HAP-1 (cell line): ENCODE measurements around the gene CEP68.
"Not testable (repeated sequence)": the region's sequence is repeated elsewhere in the genome, so short reads cannot be mapped to it uniquely, and the experiment has no call there.

Experiments
- DNase-seq, 2 experiments: peaks; one replicate each; pipeline ENCODE4 v3.0.0-alpha.2; 2016 to 2020; ENCODE audit warnings: low spot score in 2 of 2
- H3K27me3 ChIP-seq: fragments of 250-450 bp; sonication (Bioruptor Pico); 2 replicates; pipeline ENCODE4 v1.5.1; 2020; ENCODE audit warnings: low read depth, mild to moderate bottlenecking, moderate library complexity
- H3K36me3 ChIP-seq: fragments of 250-450 bp; sonication (Bioruptor Pico); replicated peaks from 2 replicates; pipeline ENCODE4 v1.5.1; 2020; ENCODE audit warnings: mild to moderate bottlenecking
- H3K4me1 ChIP-seq: fragments of 250-450 bp; sonication (Bioruptor Pico); 2 replicates; pipeline ENCODE4 v1.5.1; 2020; ENCODE audit warnings: mild to moderate bottlenecking
- H3K4me3 ChIP-seq: fragments of 250-450 bp; sonication (Bioruptor Pico); 2 replicates; pipeline ENCODE4 v1.5.1; 2020; ENCODE audit warnings: mild to moderate bottlenecking, moderate library complexity
- H3K9me3 ChIP-seq: fragments of 250-450 bp; sonication (Bioruptor Pico); 2 replicates; pipeline ENCODE4 v1.5.1; 2020; ENCODE audit warnings: mild to moderate bottlenecking, moderate library complexity
- in situ Hi-C: fragments of 300-500 bp; cut with MboI; formaldehyde crosslinking; loops from 3 replicates; pipeline ENCODE4 v1.14.3; 2020; ENCODE audit warnings: low sequenced_read_pairs, inconsistent platforms, mixed read lengths

The CEP68 gene, protein sequence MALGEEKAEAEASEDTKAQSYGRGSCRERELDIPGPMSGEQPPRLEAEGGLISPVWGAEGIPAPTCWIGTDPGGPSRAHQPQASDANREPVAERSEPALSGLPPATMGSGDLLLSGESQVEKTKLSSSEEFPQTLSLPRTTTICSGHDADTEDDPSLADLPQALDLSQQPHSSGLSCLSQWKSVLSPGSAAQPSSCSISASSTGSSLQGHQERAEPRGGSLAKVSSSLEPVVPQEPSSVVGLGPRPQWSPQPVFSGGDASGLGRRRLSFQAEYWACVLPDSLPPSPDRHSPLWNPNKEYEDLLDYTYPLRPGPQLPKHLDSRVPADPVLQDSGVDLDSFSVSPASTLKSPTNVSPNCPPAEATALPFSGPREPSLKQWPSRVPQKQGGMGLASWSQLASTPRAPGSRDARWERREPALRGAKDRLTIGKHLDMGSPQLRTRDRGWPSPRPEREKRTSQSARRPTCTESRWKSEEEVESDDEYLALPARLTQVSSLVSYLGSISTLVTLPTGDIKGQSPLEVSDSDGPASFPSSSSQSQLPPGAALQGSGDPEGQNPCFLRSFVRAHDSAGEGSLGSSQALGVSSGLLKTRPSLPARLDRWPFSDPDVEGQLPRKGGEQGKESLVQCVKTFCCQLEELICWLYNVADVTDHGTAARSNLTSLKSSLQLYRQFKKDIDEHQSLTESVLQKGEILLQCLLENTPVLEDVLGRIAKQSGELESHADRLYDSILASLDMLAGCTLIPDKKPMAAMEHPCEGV

DNA sequence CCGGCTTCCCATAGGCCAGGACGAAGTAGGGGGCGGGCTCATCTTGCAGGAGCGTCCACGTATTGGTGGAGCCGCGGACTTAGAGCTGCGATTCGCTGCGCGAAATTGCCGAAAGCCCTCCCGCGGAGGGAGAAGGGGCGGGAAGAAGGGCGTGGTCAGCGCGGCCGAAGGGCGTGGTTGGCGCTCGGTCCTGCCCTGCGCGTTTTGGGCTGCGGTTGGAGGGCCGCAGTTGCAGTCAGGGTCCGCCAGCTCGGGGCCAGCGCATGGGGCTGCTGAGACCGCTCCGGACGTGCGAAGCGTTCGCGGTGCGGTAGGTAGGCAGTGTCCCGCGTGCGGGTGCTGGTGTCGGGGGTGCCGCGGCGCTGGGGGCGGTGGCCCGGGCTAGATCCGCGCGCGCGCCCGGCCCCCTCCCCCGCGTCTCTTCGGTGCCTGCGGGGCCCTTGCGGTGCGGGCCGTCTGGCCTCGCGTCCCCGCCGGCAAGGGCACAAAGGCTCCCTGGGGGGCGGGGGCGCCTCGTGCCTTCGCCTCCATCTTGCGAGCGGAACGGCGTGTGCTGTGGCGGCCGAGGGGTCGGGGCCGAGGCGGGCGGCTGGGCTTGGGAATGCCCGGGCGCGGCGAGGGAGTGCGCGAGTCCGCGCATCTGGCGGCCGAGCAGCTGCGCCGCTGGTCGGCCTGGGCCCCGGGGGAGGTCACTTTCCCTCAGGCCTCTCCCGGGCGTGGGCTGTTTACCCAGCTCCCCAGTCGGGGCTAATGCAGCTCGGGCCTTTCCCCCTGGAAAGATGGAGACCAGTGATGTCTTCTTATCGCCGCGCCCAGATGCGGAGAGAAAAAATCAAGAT, at the start of gene CEP68:
Gene CEP68 (plus strand): TSS at position 202 of the 839 bp plus-strand sequence. CDS start 13,029 bp downstream, outside the sequence.
- H3K4me3 ChIP-seq = peak within 1 kb of the TSS; percentile 72
- H3K36me3 ChIP-seq = no peaks in the 10 kb centered on the region
- peak; percentile 97 to 98 for DNase-seq
- H3K27me3 ChIP-seq = no peaks in the 10 kb centered on the region
- no peaks in the 10 kb centered on the region for H3K9me3 ChIP-seq
- H3K4me1 ChIP-seq = peaks cover 8% of the 10 kb centered on the region
- in situ Hi-C loops = loop anchor here (10.0 kb wide), 1 partner anchor 508 kb away; no protein-coding TSS in a partner anchor

DNA sequence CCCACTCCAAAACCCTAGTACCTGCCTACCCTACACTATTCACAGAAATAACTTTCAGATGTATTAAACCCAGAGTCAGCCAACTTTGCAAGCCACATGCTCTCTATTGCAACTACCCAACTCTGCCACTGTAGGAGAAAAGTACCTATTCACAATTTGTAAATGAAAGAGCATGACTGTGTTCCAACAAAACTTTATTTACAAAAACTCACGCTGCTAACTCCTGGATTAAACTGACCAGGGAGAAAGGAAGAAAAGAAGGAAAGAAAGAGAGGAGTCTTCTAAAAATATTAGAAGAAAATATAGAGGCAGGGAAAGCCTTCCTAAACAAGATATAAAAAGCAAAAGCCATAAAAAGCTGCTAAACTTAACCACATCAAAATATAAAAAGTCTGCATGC, 42.4 kb upstream of the CEP68 start:
- Histone ChIP-seq H3K27me3 (no peaks in the 10 kb centered on the region), H3K4me3 (no peak overlapping the region), H3K4me1 (no peaks in the 10 kb centered on the region), H3K9me3 (no peaks in the 10 kb centered on the region; the same call in 1 of the 2 replicates), H3K36me3 (peaks cover 18% of the 10 kb centered on the region)
- in situ Hi-C loops = no loop called here
- no peak for DNase-seq

DNA sequence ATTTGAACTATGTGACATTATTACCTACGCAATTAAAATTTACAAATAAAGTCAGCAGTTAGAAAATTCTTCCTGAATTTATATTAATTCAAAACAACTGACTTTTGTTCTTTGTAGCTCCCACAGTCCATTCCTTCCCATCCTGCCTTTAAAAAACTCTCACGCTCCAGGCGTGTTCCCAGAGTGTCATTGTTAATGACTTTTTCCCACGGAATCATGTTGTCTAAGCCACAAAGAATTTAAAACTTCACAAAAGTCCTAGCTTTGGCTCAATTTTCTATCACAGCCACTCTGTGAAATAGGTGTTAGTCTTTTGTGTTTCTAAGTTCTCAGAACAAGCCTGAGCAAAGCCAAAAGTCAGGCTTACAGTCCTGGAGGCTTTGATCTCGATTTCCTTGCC, 40.5 kb upstream of the CEP68 start:
- peaks cover 21% of the 10 kb centered on the region for H3K36me3 ChIP-seq

DNA sequence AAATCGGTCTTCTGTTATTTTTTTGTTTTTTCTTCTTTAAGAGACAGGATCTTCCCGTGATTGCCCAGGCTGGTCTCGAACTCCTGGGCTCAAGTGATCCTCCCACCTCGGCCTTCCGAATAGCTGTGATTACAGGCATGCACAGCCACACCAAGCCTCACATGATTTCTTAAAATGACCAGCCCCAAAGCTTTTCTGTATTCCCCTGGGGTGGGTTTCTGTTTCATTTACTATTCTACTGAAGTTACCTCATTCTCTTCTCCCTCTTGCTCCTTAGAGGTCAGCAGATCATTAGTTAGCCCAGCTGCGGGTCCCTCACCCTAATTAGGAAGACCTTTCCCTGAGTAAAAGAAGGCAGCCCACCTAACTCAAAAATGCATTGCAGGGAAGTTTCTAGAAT, 39.4 kb upstream of the CEP68 start:
- Histone ChIP-seq H3K36me3 (peaks cover 19% of the 10 kb centered on the region), H3K4me3 (no peak overlapping the region), H3K27me3 (no peaks in the 10 kb centered on the region), H3K9me3 (no peaks in the 10 kb centered on the region; the same call in 1 of the 2 replicates), H3K4me1 (no peaks in the 10 kb centered on the region)
- in situ Hi-C loops = no loop called here
- DNase-seq = no peak

More for the DNA sequence above, 40.5 kb upstream of the CEP68 start:
- no peaks in the 10 kb centered on the region for H3K4me1 ChIP-seq
- no peaks in the 10 kb centered on the region for H3K27me3 ChIP-seq
- DNase-seq = no peak
- in situ Hi-C loops = no loop called here
- H3K9me3 ChIP-seq = no peaks in the 10 kb centered on the region; the same call in 1 of the 2 replicates
- H3K4me3 ChIP-seq = no peak overlapping the region

DNA sequence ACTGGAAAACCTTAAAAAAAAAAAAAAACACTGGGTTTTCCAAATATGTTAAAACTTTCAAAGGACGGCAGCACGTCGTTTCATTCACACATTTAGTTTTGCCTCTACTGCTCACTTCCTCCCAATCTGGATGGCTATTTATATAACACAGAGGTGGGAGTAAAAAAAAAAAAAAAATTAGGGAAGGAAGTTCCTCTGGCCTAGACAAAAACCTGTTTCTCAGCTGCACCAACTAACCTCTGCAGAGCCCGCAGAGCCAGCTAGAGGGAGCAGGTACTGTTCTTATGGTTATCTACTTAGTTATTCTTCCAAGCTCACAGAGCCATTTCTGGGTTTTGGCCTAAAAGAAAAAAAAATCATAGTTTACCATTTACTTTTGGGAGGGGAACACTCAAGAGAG, 38.9 kb upstream of the CEP68 start:
- Histone ChIP-seq H3K36me3 (peaks cover 21% of the 10 kb centered on the region), H3K27me3 (no peaks in the 10 kb centered on the region), H3K9me3 (no peaks in the 10 kb centered on the region; the same call in 1 of the 2 replicates), H3K4me3 (no peak overlapping the region), H3K4me1 (no peaks in the 10 kb centered on the region)
- DNase-seq = no peak
- in situ Hi-C loops = no loop called here

DNA sequence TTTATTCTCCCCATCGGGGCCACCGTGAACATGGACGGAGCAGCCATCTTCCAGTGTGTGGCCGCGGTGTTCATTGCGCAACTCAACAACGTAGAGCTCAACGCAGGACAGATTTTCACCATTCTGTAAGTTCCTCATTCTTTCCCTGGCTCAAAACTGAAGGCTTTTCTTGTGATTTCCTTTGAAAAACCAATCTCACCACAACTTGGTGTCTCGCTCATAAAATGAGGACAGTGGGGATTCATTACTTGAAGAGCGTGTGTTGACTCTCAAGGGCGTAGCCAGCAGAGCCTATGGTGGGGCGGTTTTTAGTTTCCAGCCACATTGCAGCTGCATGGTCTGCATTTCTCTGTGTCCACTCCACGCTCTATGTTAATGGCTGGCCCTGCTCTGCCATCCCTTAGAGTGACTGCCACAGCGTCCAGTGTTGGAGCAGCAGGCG, 38.1 kb upstream of the CEP68 start:
- in situ Hi-C loops = no loop called here

DNA sequence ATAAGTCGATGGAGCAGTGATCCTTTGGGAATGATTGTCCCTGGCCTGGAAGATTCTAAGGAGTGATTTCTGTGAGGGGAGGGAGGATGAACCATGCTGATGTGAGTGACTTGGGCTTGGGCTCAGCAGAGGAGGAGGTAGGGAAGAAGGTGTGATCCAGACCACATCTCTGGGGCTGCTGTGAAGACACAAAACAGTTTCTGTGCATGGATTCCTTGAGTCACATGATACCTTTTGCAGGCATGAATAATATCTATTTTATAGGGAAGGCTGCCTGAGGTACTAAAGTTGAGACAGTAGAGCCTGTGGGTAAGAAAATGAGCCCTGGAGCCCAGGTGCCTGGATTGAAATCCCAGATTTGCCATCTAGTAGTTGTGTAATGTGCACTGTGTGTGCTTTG, 37.2 kb upstream of the CEP68 start:
- peaks cover 15% of the 10 kb centered on the region for H3K36me3 ChIP-seq
- in situ Hi-C loops = no loop called here
- H3K4me1 ChIP-seq = no peaks in the 10 kb centered on the region

More for the DNA sequence above, 38.1 kb upstream of the CEP68 start:
- H3K4me3 ChIP-seq = no peak overlapping the region
- H3K36me3 ChIP-seq = peaks cover 20% of the 10 kb centered on the region
- H3K4me1 ChIP-seq = no peaks in the 10 kb centered on the region
- no peaks in the 10 kb centered on the region; the same call in 1 of the 2 replicates for H3K9me3 ChIP-seq
- no peaks in the 10 kb centered on the region for H3K27me3 ChIP-seq
- no peak for DNase-seq

DNA sequence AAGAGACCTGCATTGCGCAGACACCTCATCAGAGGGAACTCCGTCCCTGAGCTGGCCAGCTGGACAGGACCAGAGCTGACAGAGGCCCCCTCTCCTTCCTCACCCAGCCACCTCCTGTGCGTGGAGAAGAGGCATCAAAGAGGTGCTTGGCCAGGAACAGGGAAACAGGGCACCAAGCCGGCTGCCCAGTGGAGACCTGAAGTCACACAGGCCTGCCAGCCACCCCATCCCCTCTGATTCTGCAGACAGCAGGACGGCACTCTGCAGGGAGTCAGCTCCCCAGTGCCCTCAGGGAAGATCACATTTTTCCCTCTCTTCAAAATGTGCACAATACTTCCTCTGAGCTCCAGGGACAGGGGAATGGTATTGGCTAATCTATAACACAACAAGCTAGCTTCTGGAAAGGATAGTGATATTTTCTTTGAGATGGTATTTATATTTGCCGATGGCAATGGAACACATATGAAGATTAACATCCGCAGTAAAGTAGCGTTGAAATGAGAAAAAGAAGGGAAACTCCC, 36.5 kb upstream of the CEP68 start:
- no peak for DNase-seq
- H3K36me3 ChIP-seq = peaks cover 15% of the 10 kb centered on the region

More for the DNA sequence above, 37.2 kb upstream of the CEP68 start:
- H3K4me3 ChIP-seq = no peak overlapping the region
- DNase-seq = no peak
- no peaks in the 10 kb centered on the region for H3K27me3 ChIP-seq
- no peaks in the 10 kb centered on the region; the same call in 1 of the 2 replicates for H3K9me3 ChIP-seq

DNA sequence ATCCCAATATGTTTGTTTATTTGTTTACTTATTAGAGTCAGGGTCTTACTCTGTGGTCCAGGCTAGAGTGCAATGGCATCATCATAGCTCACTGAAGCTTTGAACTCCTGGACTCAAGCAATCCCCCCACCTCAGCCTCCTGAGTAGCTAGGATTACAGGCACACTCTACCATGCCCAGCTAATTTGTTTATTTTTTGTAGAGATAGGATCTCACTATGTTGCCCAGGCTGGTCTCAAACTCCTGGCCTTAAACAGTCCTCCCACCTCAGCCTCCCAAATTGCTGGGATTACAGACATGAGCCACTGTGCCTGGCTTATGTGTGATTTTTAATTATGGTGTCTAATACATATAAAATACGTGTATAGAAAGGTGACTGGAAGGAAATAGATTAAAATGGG, 36.0 kb upstream of the CEP68 start:
- DNase-seq, H3K27me3 ChIP-seq, in situ Hi-C loops, H3K4me1 ChIP-seq, H3K4me3 ChIP-seq, H3K9me3 ChIP-seq: not testable (repeated sequence)
- peaks cover 15% of the 10 kb centered on the region for H3K36me3 ChIP-seq

More for the DNA sequence above, 36.5 kb upstream of the CEP68 start:
- no peaks in the 10 kb centered on the region for H3K27me3 ChIP-seq
- no peaks in the 10 kb centered on the region for H3K4me1 ChIP-seq
- H3K4me3 ChIP-seq = no peak overlapping the region
- in situ Hi-C loops = no loop called here
- no peaks in the 10 kb centered on the region; the same call in 1 of the 2 replicates for H3K9me3 ChIP-seq

DNA sequence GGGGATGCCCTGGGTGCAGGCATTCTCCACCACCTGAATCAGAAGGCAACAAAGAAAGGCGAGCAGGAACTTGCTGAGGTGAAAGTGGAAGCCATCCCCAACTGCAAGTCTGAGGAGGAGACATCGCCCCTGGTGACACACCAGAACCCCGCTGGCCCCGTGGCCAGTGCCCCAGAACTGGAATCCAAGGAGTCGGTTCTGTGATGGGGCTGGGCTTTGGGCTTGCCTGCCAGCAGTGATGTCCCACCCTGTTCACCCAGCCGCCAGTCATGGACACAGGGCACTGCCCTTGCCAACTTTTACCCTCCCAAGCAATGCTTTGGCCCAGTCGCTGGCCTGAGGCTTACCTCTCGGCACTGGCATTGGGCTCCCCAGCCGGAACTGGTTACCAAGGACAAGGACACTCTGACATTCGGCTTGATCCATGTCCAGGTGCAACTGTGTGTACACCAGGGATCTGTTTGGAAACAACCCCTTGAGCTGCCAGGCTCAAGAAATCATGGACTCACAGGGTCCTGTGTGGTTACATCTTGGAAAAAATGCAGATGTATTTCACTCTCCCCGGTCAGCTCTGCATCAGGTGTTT, 35.2 kb upstream of the CEP68 start:
- no peak for DNase-seq
- Histone ChIP-seq H3K27me3 (no peaks in the 10 kb centered on the region), H3K9me3 (no peaks in the 10 kb centered on the region), H3K36me3 (peaks cover 15% of the 10 kb centered on the region), H3K4me3 (no peak overlapping the region), H3K4me1 (no peaks in the 10 kb centered on the region)
- in situ Hi-C loops = no loop called here

DNA sequence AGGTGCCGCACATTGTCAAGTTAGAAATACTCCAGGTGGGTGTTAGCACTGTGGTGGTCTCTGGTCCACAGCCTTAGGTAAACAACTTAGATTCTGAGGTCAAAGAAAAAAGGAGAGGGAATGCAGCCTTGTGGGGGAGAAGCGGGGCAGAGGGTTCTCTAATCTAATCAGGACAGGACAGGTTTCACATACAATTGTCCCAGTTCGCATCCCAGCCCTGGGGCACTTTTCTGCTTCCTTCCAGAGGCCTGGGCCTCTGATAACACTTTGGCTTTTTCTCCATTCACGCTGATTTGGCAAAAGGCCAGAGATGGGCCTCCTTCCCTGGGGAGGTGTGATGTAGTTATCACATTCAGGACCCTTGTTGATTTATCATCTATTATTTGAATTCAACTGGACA, 34.5 kb upstream of the CEP68 start:
- peak in 1 of 2 experiments; percentile 12 for DNase-seq
- in situ Hi-C loops = no loop called here
- H3K36me3 ChIP-seq = peaks cover 14% of the 10 kb centered on the region
- no peaks in the 10 kb centered on the region for H3K4me1 ChIP-seq
- no peak overlapping the region for H3K4me3 ChIP-seq
- H3K9me3 ChIP-seq = no peaks in the 10 kb centered on the region
- no peaks in the 10 kb centered on the region for H3K27me3 ChIP-seq

DNA sequence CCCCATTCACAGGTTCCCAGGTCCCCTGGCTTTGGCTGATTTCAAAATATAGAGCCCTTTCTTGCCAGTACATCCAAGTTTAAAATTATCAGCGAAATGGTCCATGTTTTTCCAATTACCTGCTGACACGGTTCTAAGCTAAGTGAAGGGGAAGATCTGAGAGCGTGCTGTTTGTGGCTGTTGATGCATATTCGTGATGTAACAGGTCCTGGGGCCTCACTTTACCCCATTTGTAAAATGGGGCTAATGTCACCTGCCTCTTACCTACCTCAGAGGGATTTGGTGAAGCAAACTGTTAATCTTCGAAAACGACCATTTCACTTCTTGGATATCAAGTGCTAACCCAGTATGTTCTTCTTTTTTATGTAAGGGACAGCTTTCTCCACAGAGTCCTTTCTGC, 34.0 kb upstream of the CEP68 start:
- H3K4me3 ChIP-seq = no peak overlapping the region
- in situ Hi-C loops = no loop called here
- no peaks in the 10 kb centered on the region for H3K4me1 ChIP-seq
- H3K27me3 ChIP-seq = no peaks in the 10 kb centered on the region
- no peaks in the 10 kb centered on the region for H3K9me3 ChIP-seq
- no peak for DNase-seq
- H3K36me3 ChIP-seq = peaks cover 12% of the 10 kb centered on the region

DNA sequence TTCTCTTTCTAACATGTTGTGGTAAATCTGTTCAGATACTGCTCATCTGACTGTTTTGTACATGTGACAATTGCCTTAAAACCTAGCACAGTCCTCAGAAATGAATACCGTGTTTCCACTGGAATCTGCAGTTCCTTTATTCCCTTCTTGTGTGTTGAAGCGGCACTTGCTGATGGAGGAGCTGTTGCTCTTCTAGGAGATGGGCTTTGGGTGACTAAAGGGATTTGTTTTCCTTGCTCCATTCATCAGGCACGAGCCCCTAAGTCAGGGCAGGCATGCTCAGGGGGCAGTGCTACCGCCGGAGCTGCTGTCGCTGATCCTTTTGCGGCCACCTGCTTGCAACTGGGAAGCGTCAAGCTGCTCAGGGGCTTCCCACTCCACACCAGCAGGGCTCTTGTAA, 32.5 kb upstream of the CEP68 start:
- H3K4me1 ChIP-seq = no peaks in the 10 kb centered on the region

More for the DNA sequence above, 32.5 kb upstream of the CEP68 start:
- no peak for DNase-seq
- H3K36me3 ChIP-seq = peaks cover 6% of the 10 kb centered on the region
- H3K27me3 ChIP-seq = no peaks in the 10 kb centered on the region
- in situ Hi-C loops = no loop called here
- no peaks in the 10 kb centered on the region for H3K9me3 ChIP-seq
- no peak overlapping the region for H3K4me3 ChIP-seq
